ENCODE measurements around the gene CD300A. TPM values are rescaled to one million over a fixed set of nuclear protein-coding genes. Genes with fewer than 3 reads are reported as not detected.
"Not testable (repeated sequence)": the region's sequence is repeated elsewhere in the genome, so short reads cannot be mapped to it uniquely, and the experiment has no call there.

CD300A gene
- total RNA-seq, 4 donors from 2014 or later: 1.4 to 2.5 TPM; not detected in 2

DNA sequence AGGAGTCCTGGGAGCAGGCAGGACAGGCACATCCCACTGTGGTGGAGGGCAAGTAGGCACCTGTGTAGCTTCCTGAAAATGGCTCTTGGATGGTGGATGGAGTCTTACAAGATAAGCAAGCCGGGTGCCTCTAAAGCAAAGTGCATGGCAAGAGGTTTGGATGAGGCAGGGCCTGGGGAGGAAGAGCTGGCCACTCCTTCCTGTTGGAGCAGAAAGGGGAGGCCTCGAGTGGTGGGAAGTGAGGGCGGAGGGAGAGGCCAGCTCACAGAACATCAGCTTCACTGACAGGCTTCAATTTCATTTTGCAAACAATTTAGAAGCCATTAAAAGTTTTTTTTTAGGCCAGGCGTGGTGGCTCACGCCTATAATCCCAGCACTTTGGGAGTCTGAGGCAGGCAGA is 31.0 kb downstream of the CD300A start:
- Histone ChIP-seq H3K4me1 (peaks cover 4 to 6% of the 10 kb centered on the region in 2 donors), H3K27me3 (no peaks in the 10 kb centered on the region), H3K9me3 (no peaks in the 10 kb centered on the region), H3K4me3 (no peak overlapping the region), H3K27ac (no peak overlapping the region), H3K36me3 (no peaks in the 10 kb centered on the region)
- in situ Hi-C loops (cut with MboI; ENCODE audit: low sequenced_read_pairs in 4 of 4) (loop anchor here in 3 of 4 donors (10.0 to 25.0 kb wide), 2 partner anchors 123 to 285 kb away; partner anchors contain the start of genes RPL38 (in 1 of the 3) and TTYH2 (in 1 of the 3)), intact Hi-C loops (cut with DNase I; ENCODE audit: low total_unique reads) (no loop called here)
- DNase-seq (no peak), ATAC-seq (no peak)
- TF ChIP-seq, protein P1, sequence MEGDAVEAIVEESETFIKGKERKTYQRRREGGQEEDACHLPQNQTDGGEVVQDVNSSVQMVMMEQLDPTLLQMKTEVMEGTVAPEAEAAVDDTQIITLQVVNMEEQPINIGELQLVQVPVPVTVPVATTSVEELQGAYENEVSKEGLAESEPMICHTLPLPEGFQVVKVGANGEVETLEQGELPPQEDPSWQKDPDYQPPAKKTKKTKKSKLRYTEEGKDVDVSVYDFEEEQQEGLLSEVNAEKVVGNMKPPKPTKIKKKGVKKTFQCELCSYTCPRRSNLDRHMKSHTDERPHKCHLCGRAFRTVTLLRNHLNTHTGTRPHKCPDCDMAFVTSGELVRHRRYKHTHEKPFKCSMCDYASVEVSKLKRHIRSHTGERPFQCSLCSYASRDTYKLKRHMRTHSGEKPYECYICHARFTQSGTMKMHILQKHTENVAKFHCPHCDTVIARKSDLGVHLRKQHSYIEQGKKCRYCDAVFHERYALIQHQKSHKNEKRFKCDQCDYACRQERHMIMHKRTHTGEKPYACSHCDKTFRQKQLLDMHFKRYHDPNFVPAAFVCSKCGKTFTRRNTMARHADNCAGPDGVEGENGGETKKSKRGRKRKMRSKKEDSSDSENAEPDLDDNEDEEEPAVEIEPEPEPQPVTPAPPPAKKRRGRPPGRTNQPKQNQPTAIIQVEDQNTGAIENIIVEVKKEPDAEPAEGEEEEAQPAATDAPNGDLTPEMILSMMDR (IDR thresholded peaks at IDR 0.05 in 4 of 5, conservative IDR thresholded peaks at IDR 0.05 in 1 of 5): no peak
- no peak for TF ChIP-seq POLR2A (IDR thresholded peaks at IDR 0.05)

DNA sequence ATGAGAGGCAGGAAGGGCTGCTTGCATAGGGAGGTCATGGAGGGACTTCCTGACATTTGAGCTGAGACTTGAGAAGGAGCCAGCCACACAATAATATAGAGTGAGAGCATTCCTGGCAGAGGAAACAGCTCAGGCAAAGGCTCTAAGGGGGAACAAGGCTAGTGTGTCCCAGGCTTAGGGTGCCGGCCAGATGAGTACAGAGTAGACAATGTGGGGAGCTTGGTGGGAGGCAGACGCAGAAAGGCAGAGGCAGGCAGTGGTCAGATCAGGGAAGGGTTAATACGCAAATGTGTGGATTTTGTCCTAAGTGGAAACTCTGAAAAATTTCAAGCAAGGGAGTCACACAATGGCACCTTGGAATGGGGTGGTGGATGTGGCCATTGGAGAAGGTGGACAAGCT is 33.6 kb downstream of the CD300A start:
- in situ Hi-C loops (cut with MboI; ENCODE audit: low sequenced_read_pairs in 4 of 4) (loop anchor here in 3 of 4 donors (10.0 to 25.0 kb wide), 2 partner anchors 125 to 288 kb away; partner anchors contain the start of genes RPL38 (in 1 of the 3) and TTYH2 (in 1 of the 3)), intact Hi-C loops (cut with DNase I; ENCODE audit: low total_unique reads) (no loop called here)
- no peak overlapping the region for H3K27ac ChIP-seq
- peaks cover 0 to 8% of the 10 kb centered on the region in 2 donors for H3K4me1 ChIP-seq
- no peak overlapping the region for H3K4me3 ChIP-seq
- no peak for DNase-seq
- H3K9me3 ChIP-seq: no peaks in the 10 kb centered on the region
- ATAC-seq: no peak
- no peaks in the 10 kb centered on the region for H3K36me3 ChIP-seq
- TF ChIP-seq, protein P1 (IDR thresholded peaks at IDR 0.05 in 4 of 5, conservative IDR thresholded peaks at IDR 0.05 in 1 of 5): no peak
- TF ChIP-seq POLR2A (IDR thresholded peaks at IDR 0.05): no peak
- no peaks in the 10 kb centered on the region for H3K27me3 ChIP-seq

DNA sequence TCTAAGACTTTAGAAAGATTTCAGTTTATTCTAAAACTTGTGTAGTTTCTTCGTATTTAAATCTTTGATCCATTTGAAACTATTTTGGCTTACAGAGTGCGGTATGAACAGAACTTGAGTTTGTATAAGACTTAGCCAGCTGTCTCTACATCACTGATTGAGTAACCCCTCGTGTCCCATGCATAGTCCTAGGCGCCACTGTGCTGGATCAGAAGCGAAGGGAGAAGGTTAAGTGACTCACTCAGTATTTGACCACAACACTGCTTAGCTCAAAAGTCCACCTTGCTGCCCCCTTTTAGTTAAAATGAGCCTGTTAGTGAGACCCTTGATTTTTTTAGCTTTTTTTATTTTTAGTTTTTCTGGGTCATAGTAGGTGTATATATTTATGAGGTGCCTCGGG is 36.4 kb downstream of the CD300A start:
- no peaks in the 10 kb centered on the region for H3K27me3 ChIP-seq
- no peaks in the 10 kb centered on the region for H3K9me3 ChIP-seq
- TF ChIP-seq POLR2A (IDR thresholded peaks at IDR 0.05): no peak
- TF ChIP-seq, protein P1 (IDR thresholded peaks at IDR 0.05 in 4 of 5, conservative IDR thresholded peaks at IDR 0.05 in 1 of 5): no peak
- H3K27ac ChIP-seq: no peak overlapping the region
- peaks cover 0 to 8% of the 10 kb centered on the region in 2 donors for H3K4me1 ChIP-seq
- H3K36me3 ChIP-seq: no peaks in the 10 kb centered on the region
- intact Hi-C loops (cut with DNase I; ENCODE audit: low total_unique reads): no loop called here
- no peak overlapping the region for H3K4me3 ChIP-seq
- in situ Hi-C loops (cut with MboI; ENCODE audit: low sequenced_read_pairs in 4 of 4): no loop called here
- DNase-seq (no peak), ATAC-seq (no peak)

DNA sequence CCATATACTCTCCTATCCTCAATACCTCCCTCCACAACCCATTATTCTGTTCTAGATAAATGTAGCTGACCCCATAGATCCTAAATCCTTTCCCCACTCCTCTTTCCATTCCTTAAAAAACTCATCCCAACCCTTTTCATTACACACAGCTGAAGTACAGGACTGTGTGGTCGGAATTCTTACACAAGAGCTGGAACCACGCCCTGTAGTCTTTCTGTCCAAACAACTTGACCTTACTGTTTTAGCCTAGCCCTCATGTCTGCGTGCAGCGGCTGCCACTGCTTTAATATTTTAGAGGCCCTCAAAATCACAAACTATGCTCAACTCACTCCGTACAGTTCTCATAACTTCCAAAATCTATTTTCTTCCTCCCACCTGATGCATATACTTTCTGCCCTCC is 37.5 kb downstream of the CD300A start:
- H3K27me3 ChIP-seq; H3K27ac ChIP-seq; intact Hi-C loops (cut with DNase I; ENCODE audit: low total_unique reads); in situ Hi-C loops (cut with MboI; ENCODE audit: low sequenced_read_pairs in 4 of 4); H3K36me3 ChIP-seq; H3K9me3 ChIP-seq; H3K4me3 ChIP-seq; H3K4me1 ChIP-seq: not testable (repeated sequence)
- peak in 1 of 2 donors; percentile 64 for ATAC-seq
- peak in 1 of 2 donors; percentile 64 for DNase-seq

DNA sequence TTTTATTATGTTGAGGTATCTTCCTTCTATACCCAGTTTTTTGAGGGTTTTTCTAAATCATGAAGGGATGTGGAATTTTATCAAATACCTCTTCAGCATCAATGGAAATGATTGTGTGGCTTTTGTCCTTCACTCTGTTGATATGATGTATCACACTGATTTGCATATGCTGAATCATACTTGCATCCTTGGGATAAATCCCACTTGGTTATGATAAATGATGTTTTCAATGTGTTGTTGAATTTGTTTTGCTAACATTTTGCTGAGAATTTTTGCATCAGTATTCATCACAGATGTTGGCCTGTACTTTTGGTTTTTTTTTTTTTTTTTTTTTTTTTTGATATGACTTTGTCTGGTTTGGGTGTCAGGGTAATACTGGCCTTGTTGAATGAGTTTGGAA is 41.7 kb downstream of the CD300A start:
- Histone ChIP-seq H3K27ac (no peak overlapping the region), H3K36me3 (no peaks in the 10 kb centered on the region), H3K27me3 (no peaks in the 10 kb centered on the region), H3K9me3 (no peaks in the 10 kb centered on the region), H3K4me3 (no peak overlapping the region), H3K4me1 (peaks cover 19 to 21% of the 10 kb centered on the region in 2 donors)
- ATAC-seq: no peak
- in situ Hi-C loops (cut with MboI; ENCODE audit: low sequenced_read_pairs in 4 of 4): no loop called here
- no peak for DNase-seq
- no peak for TF ChIP-seq POLR2A (IDR thresholded peaks at IDR 0.05)
- TF ChIP-seq, protein P1 (IDR thresholded peaks at IDR 0.05 in 4 of 5, conservative IDR thresholded peaks at IDR 0.05 in 1 of 5): no peak
- intact Hi-C loops (cut with DNase I; ENCODE audit: low total_unique reads): no loop called here
